ENCODE results near the gene MAPK13. TPM values are rescaled to one million over a fixed set of nuclear protein-coding genes. Genes with fewer than 3 reads are reported as not detected.
"Not testable (repeated sequence)": the region's sequence is repeated elsewhere in the genome, so short reads cannot be mapped to it uniquely, and the experiment has no call there.

MAPK13 gene
- total RNA-seq, 3 donors from 2014 or later, result 2.6 to 45.2 (median 30.2) TPM

- peak in 1 of 3 donors; percentile 17 for TF ChIP-seq POLR2AphosphoS5 (IDR thresholded peaks at IDR 0.05)
- TF ChIP-seq CTCF (IDR thresholded peaks at IDR 0.05), result no peak
- H3K4me1 ChIP-seq, result peaks cover 0 to 6% of the 10 kb centered on the region in 2 donors
- H3K9me3 ChIP-seq, result no peaks in the 10 kb centered on the region
- no peaks in the 10 kb centered on the region for H3K36me3 ChIP-seq
- no peaks in the 10 kb centered on the region for H3K27me3 ChIP-seq
- peak; percentile 80 to 81 for DNase-seq (ENCODE audit: low spot score in 2 of 2)
- peak overlapping the region; percentile 85 to 91 for H3K27ac ChIP-seq
- peak overlapping the region in 1 of 3 donors; percentile 47 for H3K4me3 ChIP-seq
- intact Hi-C loops (cut with DNase I; ENCODE audit: low total_unique reads), result no loop called here
Measured at GRCh38 chr6:36120979-36121786, 9.1 kb upstream of the MAPK13 start.

GRCh38 chr6:36121787-36122494 is 8.4 kb upstream of the MAPK13 start:
- TF ChIP-seq CTCF (IDR thresholded peaks at IDR 0.05), result no peak
- no peak for TF ChIP-seq POLR2AphosphoS5 (IDR thresholded peaks at IDR 0.05)
- no peak for TF ChIP-seq POLR2A (IDR thresholded peaks at IDR 0.05)
- Histone ChIP-seq H3K4me3 (no peak overlapping the region), H3K27ac (peak overlapping the region; percentile 85 to 91), H3K4me1 (peaks cover 0 to 6% of the 10 kb centered on the region in 2 donors), H3K27me3 (no peaks in the 10 kb centered on the region), H3K36me3 (no peaks in the 10 kb centered on the region), H3K9me3 (no peaks in the 10 kb centered on the region)
- intact Hi-C loops (cut with DNase I; ENCODE audit: low total_unique reads), result no loop called here
- DNase-seq (ENCODE audit: low spot score in 2 of 2), result no peak

- DNase-seq (ENCODE audit: low spot score in 2 of 2), result no peak
- H3K4me3 ChIP-seq, result no peak overlapping the region
- no peak for TF ChIP-seq CTCF (IDR thresholded peaks at IDR 0.05)
- no peak for TF ChIP-seq POLR2A (IDR thresholded peaks at IDR 0.05)
- TF ChIP-seq POLR2AphosphoS5 (IDR thresholded peaks at IDR 0.05), result no peak
- no peaks in the 10 kb centered on the region for H3K9me3 ChIP-seq
- H3K27me3 ChIP-seq, result no peaks in the 10 kb centered on the region
- H3K36me3 ChIP-seq, result no peaks in the 10 kb centered on the region
- H3K27ac ChIP-seq, result peak overlapping the region; percentile 85 to 91
- peaks cover 0 to 6% of the 10 kb centered on the region in 2 donors for H3K4me1 ChIP-seq
- intact Hi-C loops (cut with DNase I; ENCODE audit: low total_unique reads), result no loop called here
Measured at GRCh38 chr6:36122495-36123269, 7.6 kb upstream of the MAPK13 start.

GRCh38 chr6:36123270-36124139 is 6.8 kb upstream of the MAPK13 start:
- H3K9me3 ChIP-seq, result no peaks in the 10 kb centered on the region
- DNase-seq (ENCODE audit: low spot score in 2 of 2), result peak; percentile 75 to 84
- intact Hi-C loops (cut with DNase I; ENCODE audit: low total_unique reads), result no loop called here
- H3K4me1 ChIP-seq, result peaks cover 0 to 6% of the 10 kb centered on the region in 2 donors
- TF ChIP-seq POLR2AphosphoS5 (IDR thresholded peaks at IDR 0.05), result no peak
- TF ChIP-seq CTCF (IDR thresholded peaks at IDR 0.05), result peak; percentile 30 to 80 (median 74)
- TF ChIP-seq POLR2A (IDR thresholded peaks at IDR 0.05), result no peak
- H3K4me3 ChIP-seq, result peak overlapping the region in 2 of 3 donors; percentile 25 to 46
- H3K27me3 ChIP-seq, result no peaks in the 10 kb centered on the region
- H3K36me3 ChIP-seq, result no peaks in the 10 kb centered on the region
- peak overlapping the region; percentile 18 to 69 for H3K27ac ChIP-seq

- DNase-seq (ENCODE audit: low spot score in 2 of 2); intact Hi-C loops (cut with DNase I; ENCODE audit: low total_unique reads); H3K27ac ChIP-seq; H3K36me3 ChIP-seq; H3K4me1 ChIP-seq; H3K27me3 ChIP-seq; H3K9me3 ChIP-seq: not testable (repeated sequence)
- peak overlapping the region in 2 of 3 donors; percentile 25 to 46 for H3K4me3 ChIP-seq
Measured at GRCh38 chr6:36124346-36124745, 6.0 kb upstream of the MAPK13 start.

Data from breast epithelium (tissue), 4 donors.